GM15510 (cell line): ENCODE measurements around the gene SUGCT.

Experiments
- POLR2A ChIP-seq: IDR thresholded peaks from 3 replicates; pipeline ENCODE4 v1.6.1; 2011; ENCODE audit warnings: borderline replicate concordance; ENCODE audit not compliant: insufficient read length; ENCODE audit errors: extremely low read depth

The SUGCT gene

GRCh38 chr7:40742270-40742669, 607.5 kb downstream of the SUGCT start:
- no peak for TF ChIP-seq POLR2A

DNA sequence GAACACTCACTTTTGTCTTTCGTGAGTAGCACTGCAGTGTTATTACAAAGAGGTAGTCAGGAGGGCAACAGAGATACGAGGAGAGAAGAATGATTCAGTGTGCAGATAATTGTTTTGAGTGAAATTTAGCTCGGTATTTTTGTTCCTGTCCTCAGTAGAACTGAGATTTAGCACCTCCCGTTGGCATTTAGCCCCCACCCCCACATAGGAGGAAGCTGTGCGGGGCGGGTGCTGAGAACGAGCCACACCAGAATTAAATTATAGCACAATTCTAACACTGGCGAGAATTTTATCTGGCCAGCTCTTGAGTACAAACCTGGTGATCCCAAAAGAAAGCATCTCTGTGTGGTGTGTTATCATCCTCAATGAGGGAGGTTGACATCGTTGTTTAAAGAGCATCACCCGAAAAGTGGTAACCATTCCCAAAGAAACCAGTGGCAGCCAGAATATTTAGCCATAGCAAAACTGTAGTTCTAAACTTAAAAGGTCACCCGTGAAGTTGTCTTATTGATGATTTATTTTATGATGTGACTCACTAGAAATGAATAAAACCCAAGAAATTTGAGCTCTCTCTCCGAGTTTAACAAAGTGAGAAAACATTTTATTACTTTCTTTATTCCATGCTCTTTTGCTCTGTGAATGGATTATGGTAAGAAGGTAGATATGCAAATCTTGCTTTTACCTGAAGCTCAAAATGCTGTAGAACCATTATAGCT, 612.2 kb downstream of the SUGCT start:
- no peak for TF ChIP-seq POLR2A

GRCh38 chr7:40747856-40748255, 613.1 kb downstream of the SUGCT start:
- no peak for TF ChIP-seq POLR2A

- no peak for TF ChIP-seq POLR2A
These were observed 615.1 kb downstream of the SUGCT start for GRCh38 chr7:40749877-40750276.

DNA sequence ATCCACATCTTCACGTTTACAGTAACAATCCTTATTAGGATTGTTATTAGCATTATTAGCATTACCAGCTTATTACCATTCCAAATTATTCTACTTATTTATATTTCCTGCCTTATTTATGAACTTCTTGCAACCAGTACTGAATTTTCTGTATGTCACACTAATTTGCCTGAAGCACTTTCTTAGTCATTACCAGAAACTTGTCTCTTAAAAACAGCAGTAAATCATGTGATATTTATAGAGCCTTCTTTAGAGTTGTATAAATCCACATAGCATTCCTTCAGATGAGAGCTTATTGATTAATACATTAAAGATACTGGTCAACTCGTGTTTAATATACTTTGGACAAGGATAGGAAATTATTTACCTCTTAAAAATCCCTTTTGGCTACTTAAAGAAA, 618.6 kb downstream of the SUGCT start:
- TF ChIP-seq POLR2A = no peak

DNA sequence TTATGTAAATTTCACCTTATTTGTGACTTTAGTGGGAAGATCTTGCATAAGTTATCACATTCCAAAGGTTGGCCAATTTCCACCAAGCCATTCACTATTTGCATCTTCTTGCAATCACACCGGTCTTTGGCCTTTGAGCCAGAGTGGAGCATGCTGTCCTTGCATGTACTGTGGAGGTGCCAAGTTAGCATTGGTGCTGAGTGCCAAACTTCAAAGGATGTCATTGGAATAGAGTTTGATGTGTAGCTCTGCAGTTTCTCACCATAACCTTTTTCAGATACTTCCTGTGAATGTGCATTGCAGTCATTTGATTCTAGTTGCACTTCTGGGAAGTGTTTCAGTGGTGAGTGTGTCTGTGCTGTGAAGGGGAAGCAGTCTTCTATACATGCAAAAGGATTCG, 620.6 kb downstream of the SUGCT start:
- TF ChIP-seq POLR2A = no peak

DNA sequence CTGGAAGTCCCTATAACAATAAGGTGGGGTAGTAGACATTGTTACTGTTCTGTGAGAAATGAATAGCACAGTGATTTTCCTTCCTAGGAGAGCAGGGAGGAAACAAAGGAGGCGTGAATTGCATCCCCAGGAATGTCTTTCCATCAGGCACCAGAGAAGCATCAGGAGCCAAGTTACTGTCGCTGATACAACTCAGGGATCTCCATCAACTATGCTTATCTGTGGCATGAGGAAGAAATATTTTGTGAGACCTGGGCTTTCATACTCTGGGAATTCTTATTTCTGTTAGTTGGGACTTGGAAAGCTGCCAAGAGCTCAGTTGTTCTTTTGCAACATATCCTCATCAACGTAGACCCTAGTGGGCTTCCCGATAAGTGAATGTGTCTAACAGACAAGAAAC, 622.3 kb downstream of the SUGCT start:
- TF ChIP-seq POLR2A = no peak

- no peak for TF ChIP-seq POLR2A
These were observed 623.8 kb downstream of the SUGCT start for GRCh38 chr7:40758590-40758989.

- TF ChIP-seq POLR2A = no peak
These were observed 625.6 kb downstream of the SUGCT start for GRCh38 chr7:40760293-40760964.

GRCh38 chr7:40760987-40761386, 626.2 kb downstream of the SUGCT start:
- no peak for TF ChIP-seq POLR2A

GRCh38 chr7:40761762-40762560, 627.2 kb downstream of the SUGCT start:
- no peak for TF ChIP-seq POLR2A

- TF ChIP-seq POLR2A = no peak
These were observed 628.8 kb downstream of the SUGCT start for GRCh38 chr7:40763319-40764287.

GRCh38 chr7:40765639-40766038, 630.8 kb downstream of the SUGCT start:
- TF ChIP-seq POLR2A = no peak

DNA sequence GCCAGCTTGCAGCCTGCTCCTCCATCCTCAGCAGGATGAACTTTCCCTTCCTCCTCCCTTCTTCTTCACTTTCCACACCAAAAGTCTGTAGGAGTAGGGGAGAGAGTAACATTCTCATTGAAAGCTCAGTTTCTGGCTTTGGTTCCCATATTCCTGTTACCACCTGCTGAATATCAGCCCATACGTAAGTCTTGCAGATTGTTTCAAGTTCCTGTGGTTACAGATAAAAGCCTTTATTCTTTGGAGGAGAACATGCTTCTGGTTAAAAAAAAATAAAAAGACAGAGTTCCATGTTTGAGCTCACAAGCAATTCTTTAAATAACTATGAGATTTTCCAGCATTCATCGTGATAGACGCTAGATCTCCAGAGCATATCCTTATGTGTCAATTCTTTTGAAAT, 637.3 kb downstream of the SUGCT start:
- no peak for TF ChIP-seq POLR2A

DNA sequence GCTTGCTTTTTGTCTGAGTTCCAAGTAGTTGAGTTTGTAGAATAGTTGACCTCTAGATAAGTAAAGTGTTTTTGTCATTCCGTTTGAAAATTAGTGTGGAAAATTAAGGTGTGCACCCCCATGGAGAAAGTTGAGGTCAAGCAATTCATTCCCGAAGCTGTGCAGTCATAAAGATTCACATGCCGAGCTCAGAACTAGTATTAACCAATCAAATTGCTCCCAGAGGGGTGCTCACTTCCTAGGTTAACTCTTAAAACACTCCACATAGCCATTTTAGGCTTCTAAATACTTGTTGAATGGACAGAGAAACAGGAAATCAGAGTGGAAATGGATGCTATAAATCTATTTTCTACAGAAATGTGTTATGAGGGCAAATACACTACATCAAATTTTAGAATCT, 638.9 kb downstream of the SUGCT start:
- TF ChIP-seq POLR2A = no peak

DNA sequence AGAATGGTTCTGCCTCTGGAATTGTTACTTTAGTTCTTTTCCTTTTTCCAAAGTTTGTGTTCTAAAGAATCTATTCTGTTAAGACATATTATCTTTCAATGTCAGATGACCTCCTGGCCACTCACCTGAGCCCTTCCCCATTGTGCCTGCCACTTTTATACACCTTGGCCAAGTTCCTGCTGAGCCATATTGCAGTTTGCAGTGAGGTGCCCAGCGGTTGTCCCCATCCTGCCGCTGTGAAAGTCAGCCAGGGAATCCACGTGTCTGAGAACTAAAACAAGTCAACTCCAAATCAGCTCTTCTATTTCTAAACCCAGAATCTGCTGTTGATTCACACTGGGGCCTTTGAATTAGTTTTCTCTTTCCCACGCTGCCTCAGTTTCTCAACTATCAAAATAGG, 641.1 kb downstream of the SUGCT start:
- TF ChIP-seq POLR2A = no peak
